ENCODE measurements around the gene TGOLN2. TPM values are rescaled to one million over a fixed set of nuclear protein-coding genes. Genes with fewer than 3 reads are reported as not detected.
A peak's percentile ranks its signal among the peaks of the same experiment; 100 is the strongest.

TGOLN2 gene
- total and polyA plus RNA-seq, 2 of the 13 experiments (the other 11 are each of a cell fraction or from before 2014, with no cell fraction given): 99.6 to 155 TPM

DNA sequence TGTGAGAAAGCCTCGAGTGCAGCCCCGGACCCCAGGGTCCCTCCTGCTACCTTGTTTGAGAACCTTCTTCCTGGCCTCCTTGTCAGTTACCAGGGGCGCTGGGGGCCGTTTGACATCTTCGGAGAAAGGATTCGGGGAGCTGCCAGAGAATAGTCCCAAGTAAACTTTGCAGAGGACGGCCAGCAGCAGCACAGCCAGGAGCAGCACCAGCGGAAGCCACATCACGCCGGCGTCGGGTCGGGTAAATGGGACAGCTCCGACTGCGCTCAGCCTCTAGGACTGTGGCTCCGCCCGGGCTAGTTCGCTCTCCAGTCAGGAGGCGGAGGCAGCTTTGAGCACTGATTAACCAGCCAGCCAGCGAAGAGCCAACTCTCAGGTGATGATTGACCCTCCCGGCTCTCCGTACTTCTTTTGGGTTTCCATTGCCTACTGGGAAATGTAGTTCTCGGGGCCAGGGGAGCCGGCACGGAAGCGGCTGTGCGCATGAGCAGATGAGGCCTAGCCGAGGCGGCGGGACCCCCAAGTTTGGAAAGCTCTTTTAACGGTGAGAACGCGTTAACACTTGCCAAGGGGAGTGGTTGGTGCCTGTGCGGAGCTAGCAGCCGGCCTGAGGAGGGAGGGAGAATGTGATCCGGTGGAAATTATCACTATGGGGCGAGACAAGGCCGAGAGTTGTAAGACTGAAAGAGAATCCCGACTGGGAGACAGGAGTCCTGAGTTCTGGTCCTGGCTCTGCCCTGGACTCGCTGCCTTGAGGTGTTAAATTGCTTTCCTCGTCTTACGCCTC is 26.7 kb upstream of the TGOLN2 start, which contains the start of the genes ELMOD3 and RETSAT (continued):
- TF ChIP-seq ZNF160 (CRISPR knock-in tag; IDR thresholded peaks at IDR 0.05) (0 out of 2 replicates have a peak, but pooled peaks have one; percentile 53), ZNF256 (CRISPR knock-in tag; conservative IDR thresholded peaks at IDR 0.05) (peak; percentile 85), SNRNP70 (IDR thresholded peaks at IDR 0.05; ENCODE audit: low read depth, low read length) (no peak), ZNF644 (CRISPR knock-in tag; IDR thresholded peaks at IDR 0.05; ENCODE audit: low read depth) (no peak), HHEX (CRISPR knock-in tag; IDR thresholded peaks at IDR 0.05) (peak; percentile 64; the same call in 1 of the 2 replicates), ZNF792 (CRISPR knock-in tag; IDR thresholded peaks at IDR 0.05) (peak; percentile 94), SRF (IDR thresholded peaks at IDR 0.05; ENCODE audit: low read depth, low read length) (no peak; the same call in 1 of the 2 replicates), SIN3A (IDR thresholded peaks at IDR 0.05; ENCODE audit: borderline replicate concordance, low read depth, low read length) (peak; percentile 89), TGIF2 (CRISPR knock-in tag; IDR thresholded peaks at IDR 0.05) (no peak; the same call in none of the 2 replicates), NR2C2 (CRISPR knock-in tag; IDR thresholded peaks at IDR 0.05; ENCODE audit: borderline replicate concordance) (peak; percentile 86), AGO2 (optimal IDR thresholded peaks at IDR 0.05; ENCODE audit: low read depth, low read length) (peak; percentile 20), ZNF333 (CRISPR knock-in tag; IDR thresholded peaks at IDR 0.05; ENCODE audit: borderline replicate concordance) (peak; percentile 64; the same call in 1 of the 2 replicates), ZFAT (CRISPR knock-in tag; conservative IDR thresholded peaks at IDR 0.05) (0 out of 2 replicates have a peak, but pooled peaks have one; percentile 75), ZNF34 (CRISPR knock-in tag; IDR thresholded peaks at IDR 0.05; ENCODE audit: borderline replicate concordance) (peak; percentile 99), ZNF572 (CRISPR knock-in tag; IDR thresholded peaks at IDR 0.05) (0 out of 2 replicates have a peak, but pooled peaks have one; percentile 23), ZNF83 (CRISPR knock-in tag; IDR thresholded peaks at IDR 0.05; ENCODE audit: borderline replicate concordance) (no peak)
- TF ChIP-seq, protein P1, sequence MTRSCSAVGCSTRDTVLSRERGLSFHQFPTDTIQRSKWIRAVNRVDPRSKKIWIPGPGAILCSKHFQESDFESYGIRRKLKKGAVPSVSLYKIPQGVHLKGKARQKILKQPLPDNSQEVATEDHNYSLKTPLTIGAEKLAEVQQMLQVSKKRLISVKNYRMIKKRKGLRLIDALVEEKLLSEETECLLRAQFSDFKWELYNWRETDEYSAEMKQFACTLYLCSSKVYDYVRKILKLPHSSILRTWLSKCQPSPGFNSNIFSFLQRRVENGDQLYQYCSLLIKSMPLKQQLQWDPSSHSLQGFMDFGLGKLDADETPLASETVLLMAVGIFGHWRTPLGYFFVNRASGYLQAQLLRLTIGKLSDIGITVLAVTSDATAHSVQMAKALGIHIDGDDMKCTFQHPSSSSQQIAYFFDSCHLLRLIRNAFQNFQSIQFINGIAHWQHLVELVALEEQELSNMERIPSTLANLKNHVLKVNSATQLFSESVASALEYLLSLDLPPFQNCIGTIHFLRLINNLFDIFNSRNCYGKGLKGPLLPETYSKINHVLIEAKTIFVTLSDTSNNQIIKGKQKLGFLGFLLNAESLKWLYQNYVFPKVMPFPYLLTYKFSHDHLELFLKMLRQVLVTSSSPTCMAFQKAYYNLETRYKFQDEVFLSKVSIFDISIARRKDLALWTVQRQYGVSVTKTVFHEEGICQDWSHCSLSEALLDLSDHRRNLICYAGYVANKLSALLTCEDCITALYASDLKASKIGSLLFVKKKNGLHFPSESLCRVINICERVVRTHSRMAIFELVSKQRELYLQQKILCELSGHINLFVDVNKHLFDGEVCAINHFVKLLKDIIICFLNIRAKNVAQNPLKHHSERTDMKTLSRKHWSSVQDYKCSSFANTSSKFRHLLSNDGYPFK (CRISPR knock-in tag; IDR thresholded peaks at IDR 0.05; ENCODE audit: borderline replicate concordance): peak; percentile 90
- TF ChIP-seq, protein P2, sequence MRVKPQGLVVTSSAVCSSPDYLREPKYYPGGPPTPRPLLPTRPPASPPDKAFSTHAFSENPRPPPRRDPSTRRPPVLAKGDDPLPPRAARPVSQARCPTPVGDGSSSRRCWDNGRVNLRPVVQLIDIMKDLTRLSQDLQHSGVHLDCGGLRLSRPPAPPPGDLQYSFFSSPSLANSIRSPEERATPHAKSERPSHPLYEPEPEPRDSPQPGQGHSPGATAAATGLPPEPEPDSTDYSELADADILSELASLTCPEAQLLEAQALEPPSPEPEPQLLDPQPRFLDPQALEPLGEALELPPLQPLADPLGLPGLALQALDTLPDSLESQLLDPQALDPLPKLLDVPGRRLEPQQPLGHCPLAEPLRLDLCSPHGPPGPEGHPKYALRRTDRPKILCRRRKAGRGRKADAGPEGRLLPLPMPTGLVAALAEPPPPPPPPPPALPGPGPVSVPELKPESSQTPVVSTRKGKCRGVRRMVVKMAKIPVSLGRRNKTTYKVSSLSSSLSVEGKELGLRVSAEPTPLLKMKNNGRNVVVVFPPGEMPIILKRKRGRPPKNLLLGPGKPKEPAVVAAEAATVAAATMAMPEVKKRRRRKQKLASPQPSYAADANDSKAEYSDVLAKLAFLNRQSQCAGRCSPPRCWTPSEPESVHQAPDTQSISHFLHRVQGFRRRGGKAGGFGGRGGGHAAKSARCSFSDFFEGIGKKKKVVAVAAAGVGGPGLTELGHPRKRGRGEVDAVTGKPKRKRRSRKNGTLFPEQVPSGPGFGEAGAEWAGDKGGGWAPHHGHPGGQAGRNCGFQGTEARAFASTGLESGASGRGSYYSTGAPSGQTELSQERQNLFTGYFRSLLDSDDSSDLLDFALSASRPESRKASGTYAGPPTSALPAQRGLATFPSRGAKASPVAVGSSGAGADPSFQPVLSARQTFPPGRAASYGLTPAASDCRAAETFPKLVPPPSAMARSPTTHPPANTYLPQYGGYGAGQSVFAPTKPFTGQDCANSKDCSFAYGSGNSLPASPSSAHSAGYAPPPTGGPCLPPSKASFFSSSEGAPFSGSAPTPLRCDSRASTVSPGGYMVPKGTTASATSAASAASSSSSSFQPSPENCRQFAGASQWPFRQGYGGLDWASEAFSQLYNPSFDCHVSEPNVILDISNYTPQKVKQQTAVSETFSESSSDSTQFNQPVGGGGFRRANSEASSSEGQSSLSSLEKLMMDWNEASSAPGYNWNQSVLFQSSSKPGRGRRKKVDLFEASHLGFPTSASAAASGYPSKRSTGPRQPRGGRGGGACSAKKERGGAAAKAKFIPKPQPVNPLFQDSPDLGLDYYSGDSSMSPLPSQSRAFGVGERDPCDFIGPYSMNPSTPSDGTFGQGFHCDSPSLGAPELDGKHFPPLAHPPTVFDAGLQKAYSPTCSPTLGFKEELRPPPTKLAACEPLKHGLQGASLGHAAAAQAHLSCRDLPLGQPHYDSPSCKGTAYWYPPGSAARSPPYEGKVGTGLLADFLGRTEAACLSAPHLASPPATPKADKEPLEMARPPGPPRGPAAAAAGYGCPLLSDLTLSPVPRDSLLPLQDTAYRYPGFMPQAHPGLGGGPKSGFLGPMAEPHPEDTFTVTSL (CRISPR knock-in tag; IDR thresholded peaks at IDR 0.05; ENCODE audit: borderline replicate concordance): no peak
- TF ChIP-seq, protein P3, sequence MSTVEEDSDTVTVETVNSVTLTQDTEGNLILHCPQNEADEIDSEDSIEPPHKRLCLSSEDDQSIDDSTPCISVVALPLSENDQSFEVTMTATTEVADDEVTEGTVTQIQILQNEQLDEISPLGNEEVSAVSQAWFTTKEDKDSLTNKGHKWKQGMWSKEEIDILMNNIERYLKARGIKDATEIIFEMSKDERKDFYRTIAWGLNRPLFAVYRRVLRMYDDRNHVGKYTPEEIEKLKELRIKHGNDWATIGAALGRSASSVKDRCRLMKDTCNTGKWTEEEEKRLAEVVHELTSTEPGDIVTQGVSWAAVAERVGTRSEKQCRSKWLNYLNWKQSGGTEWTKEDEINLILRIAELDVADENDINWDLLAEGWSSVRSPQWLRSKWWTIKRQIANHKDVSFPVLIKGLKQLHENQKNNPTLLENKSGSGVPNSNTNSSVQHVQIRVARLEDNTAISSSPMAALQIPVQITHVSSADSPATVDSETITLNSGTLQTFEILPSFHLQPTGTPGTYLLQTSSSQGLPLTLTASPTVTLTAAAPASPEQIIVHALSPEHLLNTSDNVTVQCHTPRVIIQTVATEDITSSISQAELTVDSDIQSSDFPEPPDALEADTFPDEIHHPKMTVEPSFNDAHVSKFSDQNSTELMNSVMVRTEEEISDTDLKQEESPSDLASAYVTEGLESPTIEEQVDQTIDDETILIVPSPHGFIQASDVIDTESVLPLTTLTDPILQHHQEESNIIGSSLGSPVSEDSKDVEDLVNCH (CRISPR knock-in tag; IDR thresholded peaks at IDR 0.05): 0 out of 2 replicates have a peak, but pooled peaks have one; percentile 68

All from HepG2 (cell line).